OCI-LY7 (cell line): ENCODE measurements around the gene DZIP1L. TPM values are rescaled to one million over a fixed set of nuclear protein-coding genes. Genes with fewer than 3 reads are reported as not detected.

Experiments
- BruUV-seq: library from RNA; stranded (reverse); fragments of 400-500 nt; replicated peaks from 2 replicates; lab custom pipeline; 2021; lab: Mats Ljungman, UMichigan
- CTCF ChIA-PET: fragments of 300-600 bp; sonication (Branson Sonifier 250); formaldehyde crosslinking; loops from one replicate; lab custom pipeline; 2022; ENCODE audit warnings: antibody characterized with exemption; ENCODE audit not compliant: unreplicated experiment; lab: Charles Lee
- POLR2A ChIA-PET: fragments of 300-600 bp; sonication (Branson Sonifier 250); formaldehyde crosslinking; loops from one replicate; lab custom pipeline; 2022; ENCODE audit warnings: antibody characterized with exemption; lab: Charles Lee
- DNase-seq: peaks from one replicate; pipeline ENCODE4 v3.0.0-alpha.2; 2015; ENCODE audit warnings: low spot score
- H2AFZ ChIP-seq: fragments of 200-600 bp; sonication (generic), shearing (Covaris generic); 2 replicates; pipeline ENCODE4 v1.6.1; 2014; ENCODE audit warnings: mild to moderate bottlenecking, antibody characterized with exemption, low read length, moderate library complexity
- H3K27ac ChIP-seq: fragments of 200-600 bp; sonication (generic); 2 replicates; pipeline ENCODE4 v1.5.1; 2014; ENCODE audit warnings: mixed run types, low read depth, mild to moderate bottlenecking, moderate library complexity, low read length, inconsistent platforms; ENCODE audit not compliant: poor library complexity, severe bottlenecking
- H3K36me3 ChIP-seq: fragments of 200-600 bp; sonication (generic); 2 replicates; pipeline ENCODE4 v1.6.1; 2014; ENCODE audit warnings: mild to moderate bottlenecking, antibody characterized with exemption, low read length, moderate library complexity, mixed read lengths; ENCODE audit not compliant: insufficient read depth
- H3K4me1 ChIP-seq: fragments of 200-600 bp; sonication (generic); 2 replicates; pipeline ENCODE4 v1.5.1; 2014; ENCODE audit warnings: mild to moderate bottlenecking, low read length; ENCODE audit not compliant: insufficient read depth, poor library complexity, severe bottlenecking
- H3K4me2 ChIP-seq: fragments of 200-600 bp; sonication (generic); 2 replicates; pipeline ENCODE4 v1.6.1; 2014; ENCODE audit warnings: mild to moderate bottlenecking, low read length
- H3K4me3 ChIP-seq: fragments of 200-600 bp; sonication (generic); 2 replicates; pipeline ENCODE4 v1.5.1; 2014; ENCODE audit warnings: mild to moderate bottlenecking, low read depth, low read length; ENCODE audit not compliant: poor library complexity, severe bottlenecking
- H3K79me2 ChIP-seq: fragments of 200-600 bp; sonication (generic); 2 replicates; pipeline ENCODE4 v1.6.1; 2016; ENCODE audit warnings: low read depth, mild to moderate bottlenecking, low read length, moderate library complexity, mixed read lengths; ENCODE audit not compliant: insufficient read depth
- H3K9me2 ChIP-seq: fragments of 200-600 bp; sonication (generic); 2 replicates; pipeline ENCODE4 v1.6.1; 2016; ENCODE audit warnings: mild to moderate bottlenecking, low read length, mixed read lengths; ENCODE audit not compliant: insufficient read depth
- H3K9me3 ChIP-seq: fragments of 200-600 bp; sonication (generic); 2 replicates; pipeline ENCODE4 v1.6.1; 2014; ENCODE audit warnings: mild to moderate bottlenecking, mixed run types, low read length, mixed read lengths
- H4K20me1 ChIP-seq: fragments of 200-600 bp; sonication (generic); 2 replicates; pipeline ENCODE4 v1.6.1; 2014; ENCODE audit warnings: mild to moderate bottlenecking, antibody characterized with exemption, low read length, moderate library complexity, mixed read lengths; ENCODE audit not compliant: insufficient read depth
- EZH2phosphoT487 ChIP-seq: fragments of 200-600 bp; sonication (generic); IDR thresholded peaks from 2 replicates; pipeline ENCODE4 v1.6.1; 2018; ENCODE audit warnings: low read depth, borderline replicate concordance, mild to moderate bottlenecking, mixed run types, antibody characterized with exemption, low read length, moderate library complexity, mixed read lengths
- intact Hi-C: fragments of 100-400 bp; cut with micrococcal nuclease; formaldehyde crosslinking; loops from one replicate; pipeline ENCODE4 v1.10.0; 2022; ENCODE audit not compliant: unreplicated experiment
- total RNA-seq, 2 experiments: library from RNA; depleted of rRNA in 1 of 2; stranded (reverse); fragments of >200 nt in 1 of 2; shearing (Covaris generic) in 1 of 2; gene quantifications; 2 replicates each; pipeline ENCODE4 v1.2.3, GENCODE V29; 2014 to 2022
- TF ChIP-seq, protein P1 (sequence below): fragments of 200-600 bp; sonication (generic); conservative IDR thresholded peaks from 2 replicates; pipeline ENCODE4 v1.5.1; 2014; ENCODE audit warnings: mild to moderate bottlenecking, antibody characterized with exemption, low read length, moderate library complexity, mixed read lengths

DZIP1L gene
- total RNA-seq, 2 experiments from 2014 or later, result not detected

DNA sequence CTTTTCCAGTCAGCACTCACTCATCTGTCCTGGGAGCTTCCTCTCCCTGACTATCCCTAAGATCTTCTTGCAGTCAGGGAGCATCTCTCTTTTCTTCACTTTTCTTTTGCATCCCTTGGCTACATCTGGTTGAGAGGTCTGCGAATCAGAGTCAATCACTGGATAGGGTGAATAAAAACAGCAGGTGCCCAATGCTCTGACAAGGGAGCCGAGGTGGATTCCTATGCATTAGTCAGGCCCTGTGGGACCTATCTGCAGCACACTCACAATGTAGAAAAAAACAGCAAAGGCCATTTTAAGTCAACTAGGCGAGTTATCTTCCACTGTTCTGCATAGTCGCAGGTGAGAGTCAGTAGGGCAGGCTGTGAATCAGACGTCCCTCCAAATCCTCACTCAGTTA is 35.5 kb downstream of the DZIP1L start:
- Histone ChIP-seq H3K4me1 (no peaks in the 10 kb centered on the region), H3K4me2 (no peak overlapping the region), H3K4me3 (no peak overlapping the region), H3K36me3 (no peaks in the 10 kb centered on the region), H3K79me2 (no peaks in the 10 kb centered on the region), H2AFZ (no peak overlapping the region), H3K27ac (no peak overlapping the region), H3K9me3 (no peaks in the 10 kb centered on the region), H3K9me2 (no peaks in the 10 kb centered on the region), H4K20me1 (no peaks in the 10 kb centered on the region)
- no peak for DNase-seq
- TF ChIP-seq, protein P1, sequence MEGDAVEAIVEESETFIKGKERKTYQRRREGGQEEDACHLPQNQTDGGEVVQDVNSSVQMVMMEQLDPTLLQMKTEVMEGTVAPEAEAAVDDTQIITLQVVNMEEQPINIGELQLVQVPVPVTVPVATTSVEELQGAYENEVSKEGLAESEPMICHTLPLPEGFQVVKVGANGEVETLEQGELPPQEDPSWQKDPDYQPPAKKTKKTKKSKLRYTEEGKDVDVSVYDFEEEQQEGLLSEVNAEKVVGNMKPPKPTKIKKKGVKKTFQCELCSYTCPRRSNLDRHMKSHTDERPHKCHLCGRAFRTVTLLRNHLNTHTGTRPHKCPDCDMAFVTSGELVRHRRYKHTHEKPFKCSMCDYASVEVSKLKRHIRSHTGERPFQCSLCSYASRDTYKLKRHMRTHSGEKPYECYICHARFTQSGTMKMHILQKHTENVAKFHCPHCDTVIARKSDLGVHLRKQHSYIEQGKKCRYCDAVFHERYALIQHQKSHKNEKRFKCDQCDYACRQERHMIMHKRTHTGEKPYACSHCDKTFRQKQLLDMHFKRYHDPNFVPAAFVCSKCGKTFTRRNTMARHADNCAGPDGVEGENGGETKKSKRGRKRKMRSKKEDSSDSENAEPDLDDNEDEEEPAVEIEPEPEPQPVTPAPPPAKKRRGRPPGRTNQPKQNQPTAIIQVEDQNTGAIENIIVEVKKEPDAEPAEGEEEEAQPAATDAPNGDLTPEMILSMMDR, result no peak
- no peak for TF ChIP-seq EZH2phosphoT487
- BruUV-seq, result no TSS peak
- intact Hi-C loops, result no loop called here
- POLR2A ChIA-PET, result interaction anchor here (0.6 kb wide), 1 partner anchor 842 kb away, joined by 4 read pairs; no protein-coding TSS in a partner anchor
- CTCF ChIA-PET, result no interaction called here

GRCh38 chr3:138078901-138079344 is 36.5 kb downstream of the DZIP1L start:
- Histone ChIP-seq H3K27ac (no peak overlapping the region), H3K79me2 (no peaks in the 10 kb centered on the region), H4K20me1 (no peaks in the 10 kb centered on the region), H3K4me2 (no peak overlapping the region), H3K4me3 (no peak overlapping the region), H3K36me3 (no peaks in the 10 kb centered on the region), H2AFZ (no peak overlapping the region), H3K9me3 (no peaks in the 10 kb centered on the region), H3K4me1 (no peaks in the 10 kb centered on the region), H3K9me2 (no peaks in the 10 kb centered on the region)
- intact Hi-C loops, result no loop called here
- BruUV-seq, result no TSS peak
- ChIA-PET POLR2A (no interaction called here), CTCF (no interaction called here)
- no peak for DNase-seq
- no peak for TF ChIP-seq EZH2phosphoT487
- TF ChIP-seq, protein P1, result no peak

GRCh38 chr3:138078096-138078495 is 37.3 kb downstream of the DZIP1L start:
- Histone ChIP-seq H4K20me1 (no peaks in the 10 kb centered on the region), H3K27ac (no peak overlapping the region), H3K9me2 (no peaks in the 10 kb centered on the region), H3K4me1 (no peaks in the 10 kb centered on the region), H3K4me3 (no peak overlapping the region), H3K79me2 (no peaks in the 10 kb centered on the region), H3K4me2 (no peak overlapping the region), H2AFZ (no peak overlapping the region), H3K9me3 (no peaks in the 10 kb centered on the region), H3K36me3 (no peaks in the 10 kb centered on the region)
- POLR2A ChIA-PET, result no interaction called here
- intact Hi-C loops, result no loop called here
- no TSS peak for BruUV-seq
- TF ChIP-seq, protein P1, result no peak
- no peak for TF ChIP-seq EZH2phosphoT487
- DNase-seq, result no peak
- CTCF ChIA-PET, result no interaction called here
